Mucosa of stomach (tissue), 1 donor: ENCODE results near the gene KRT6B.
"Not testable (repeated sequence)": the region's sequence is repeated elsewhere in the genome, so short reads cannot be mapped to it uniquely, and the experiment has no call there.

Experiments used
- H3K27me3 ChIP-seq: one replicate; pipeline ENCODE4 v1.7.0; 2013; ENCODE audit warnings: mild to moderate bottlenecking, low read length; ENCODE audit not compliant: control insufficient read depth, insufficient read depth
- H3K36me3 ChIP-seq: one replicate; pipeline ENCODE4 v1.7.0; 2013; ENCODE audit warnings: low read length; ENCODE audit not compliant: control insufficient read depth, insufficient read depth
- H3K4me1 ChIP-seq: one replicate; pipeline ENCODE4 v1.7.0; 2013; ENCODE audit warnings: mild to moderate bottlenecking, low read length; ENCODE audit not compliant: control insufficient read depth, insufficient read depth
- H3K4me3 ChIP-seq: one replicate; pipeline ENCODE4 v1.7.0; 2013; ENCODE audit warnings: low read length
- H3K9ac ChIP-seq: one replicate; pipeline ENCODE4 v1.7.0; 2013; ENCODE audit warnings: mild to moderate bottlenecking, low read length, moderate library complexity
- H3K9me3 ChIP-seq: one replicate; pipeline ENCODE4 v1.7.0; 2013; ENCODE audit warnings: mild to moderate bottlenecking, low read length, moderate library complexity; ENCODE audit not compliant: control insufficient read depth
- donor health status: Pancreatic carcinoma.

Gene KRT6B

GRCh38 chr12:52492405-52492804 is 40.5 kb upstream of the KRT6B start:
- not testable (repeated sequence) for H3K9ac ChIP-seq, H3K4me1 ChIP-seq, H3K4me3 ChIP-seq, H3K36me3 ChIP-seq, H3K27me3 ChIP-seq, H3K9me3 ChIP-seq

DNA sequence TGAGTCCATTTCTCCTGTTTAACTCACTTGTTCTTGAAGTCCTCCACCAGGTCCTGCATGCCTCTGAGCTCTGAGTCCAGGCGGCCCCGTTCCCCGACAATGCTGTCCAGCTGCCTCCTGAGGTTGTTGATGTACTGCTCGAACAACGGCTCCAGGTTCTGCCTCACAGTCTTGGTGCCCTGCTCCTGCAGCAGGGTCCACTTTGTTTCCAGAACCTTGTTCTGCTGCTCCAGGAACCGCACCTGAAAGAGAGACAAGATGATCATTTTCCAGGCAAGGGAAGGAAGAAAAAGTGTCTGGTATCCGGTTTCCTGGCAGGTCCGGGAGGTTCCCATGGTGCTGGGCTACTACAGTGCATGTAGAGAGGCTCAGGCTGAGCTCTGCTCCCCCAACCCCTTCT is 39.5 kb upstream of the KRT6B start:
- H3K36me3 ChIP-seq, H3K9me3 ChIP-seq, H3K27me3 ChIP-seq, H3K4me1 ChIP-seq, H3K9ac ChIP-seq, H3K4me3 ChIP-seq: not testable (repeated sequence)

GRCh38 chr12:52488736-52489135 is 36.8 kb upstream of the KRT6B start:
- Histone ChIP-seq H3K9ac (no peak overlapping the region), H3K27me3 (no peaks in the 10 kb centered on the region), H3K36me3 (no peaks in the 10 kb centered on the region), H3K9me3 (no peaks in the 10 kb centered on the region), H3K4me3 (no peak overlapping the region), H3K4me1 (no peaks in the 10 kb centered on the region)

DNA sequence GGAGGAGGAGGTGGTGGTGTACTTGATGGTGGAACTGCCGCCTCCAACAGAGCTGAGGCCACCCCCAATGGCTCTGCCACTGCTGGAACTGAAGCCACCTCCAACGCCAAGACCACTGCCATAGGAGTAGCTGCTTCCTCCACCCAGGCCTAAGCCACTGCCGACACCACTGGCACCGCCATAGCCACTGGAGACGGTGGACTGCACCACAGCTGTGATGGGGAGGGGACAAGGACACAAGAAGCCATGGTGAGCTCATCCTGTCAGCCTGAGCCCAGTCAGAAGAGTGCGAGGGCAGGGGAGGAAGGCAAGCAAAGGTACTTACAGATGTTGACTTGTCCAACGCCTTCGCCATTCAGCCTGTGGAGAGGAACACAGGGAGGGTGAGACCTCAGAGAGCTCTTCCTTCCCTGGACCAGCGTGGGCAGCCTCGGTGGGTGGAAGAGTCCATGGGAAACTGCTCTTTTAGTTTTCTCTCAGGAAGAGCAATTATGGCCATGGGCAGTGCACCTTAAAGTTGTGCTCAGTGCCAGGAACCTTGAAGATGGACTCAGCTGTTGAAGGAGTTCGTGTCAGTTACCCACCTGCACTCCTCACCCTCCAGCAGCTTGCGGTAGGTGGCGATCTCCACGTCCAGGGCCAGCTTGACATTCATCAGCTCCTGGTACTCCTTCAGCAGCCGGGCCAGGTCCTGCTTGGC is 35.9 kb upstream of the KRT6B start:
- not testable (repeated sequence) for H3K9ac ChIP-seq, H3K36me3 ChIP-seq, H3K4me1 ChIP-seq, H3K9me3 ChIP-seq, H3K4me3 ChIP-seq, H3K27me3 ChIP-seq

DNA sequence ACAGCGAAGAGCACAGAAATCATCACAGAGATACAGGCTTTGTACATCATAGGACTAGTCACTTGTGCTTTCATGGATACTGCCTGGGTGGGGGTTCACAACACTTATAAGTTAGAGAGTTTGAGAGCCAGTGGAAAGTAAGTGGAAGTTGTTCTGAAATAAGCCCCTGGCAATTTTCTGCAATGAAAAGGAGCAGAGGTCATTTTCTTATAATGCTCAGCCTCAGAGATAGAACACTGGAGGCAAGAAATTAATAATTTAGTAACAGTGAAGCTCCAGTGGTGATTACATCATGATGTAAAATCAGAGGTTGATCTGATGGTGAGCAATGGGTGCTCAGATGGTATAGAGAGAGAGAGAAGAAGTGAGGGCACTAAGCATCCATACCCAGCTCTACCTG is 35.3 kb upstream of the KRT6B start:
- Histone ChIP-seq H3K4me1 (no peaks in the 10 kb centered on the region), H3K4me3 (no peak overlapping the region), H3K36me3 (no peaks in the 10 kb centered on the region), H3K27me3 (no peaks in the 10 kb centered on the region), H3K9ac (no peak overlapping the region), H3K9me3 (no peaks in the 10 kb centered on the region)

DNA sequence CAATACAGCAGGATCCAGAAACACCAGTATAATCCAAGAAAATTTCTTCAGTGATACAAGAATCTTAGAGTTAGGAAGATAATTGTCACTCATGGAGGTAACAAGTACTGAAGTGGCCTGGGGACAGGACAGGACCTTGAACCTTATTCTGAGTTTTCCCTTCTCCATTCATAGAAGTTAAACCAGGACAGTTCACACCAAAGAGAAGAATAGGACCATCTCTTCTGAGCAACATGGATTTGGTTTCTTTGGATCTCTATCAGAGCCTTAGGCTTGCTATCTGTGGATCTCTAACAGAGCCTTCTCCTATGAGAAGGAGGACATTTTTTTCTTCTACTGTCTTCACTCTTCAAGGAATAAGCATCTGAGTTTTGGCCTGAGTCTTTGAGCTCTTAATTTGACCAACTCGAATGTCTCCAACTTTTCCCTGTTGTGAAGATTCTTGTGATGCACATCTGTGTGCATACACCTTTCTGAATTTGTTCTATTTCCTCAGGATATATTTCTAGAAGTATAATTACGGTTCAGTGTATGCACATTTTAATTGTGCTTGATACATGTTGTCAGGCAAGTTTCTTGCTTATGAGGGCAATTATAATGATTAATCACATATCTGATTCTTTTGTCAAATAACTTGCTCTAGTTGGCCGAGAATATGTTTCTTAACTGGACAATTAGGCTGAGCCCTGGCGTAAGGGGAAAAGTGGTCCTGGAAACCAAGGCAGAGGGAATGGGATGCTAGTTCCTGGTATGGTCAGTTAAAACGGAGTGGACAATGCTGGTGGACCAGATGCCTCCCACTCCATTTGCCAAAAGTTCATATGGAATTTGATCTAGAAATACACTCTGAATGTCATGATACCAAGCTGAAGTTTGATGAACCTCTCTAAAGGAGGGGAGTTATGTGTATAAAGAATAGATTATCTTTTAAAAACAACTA is 34.5 kb upstream of the KRT6B start:
- H3K27me3 ChIP-seq = no peaks in the 10 kb centered on the region
- H3K9ac ChIP-seq = no peak overlapping the region
- no peak overlapping the region for H3K4me3 ChIP-seq
- no peaks in the 10 kb centered on the region for H3K36me3 ChIP-seq
- H3K9me3 ChIP-seq = no peaks in the 10 kb centered on the region
- H3K4me1 ChIP-seq = no peaks in the 10 kb centered on the region

DNA sequence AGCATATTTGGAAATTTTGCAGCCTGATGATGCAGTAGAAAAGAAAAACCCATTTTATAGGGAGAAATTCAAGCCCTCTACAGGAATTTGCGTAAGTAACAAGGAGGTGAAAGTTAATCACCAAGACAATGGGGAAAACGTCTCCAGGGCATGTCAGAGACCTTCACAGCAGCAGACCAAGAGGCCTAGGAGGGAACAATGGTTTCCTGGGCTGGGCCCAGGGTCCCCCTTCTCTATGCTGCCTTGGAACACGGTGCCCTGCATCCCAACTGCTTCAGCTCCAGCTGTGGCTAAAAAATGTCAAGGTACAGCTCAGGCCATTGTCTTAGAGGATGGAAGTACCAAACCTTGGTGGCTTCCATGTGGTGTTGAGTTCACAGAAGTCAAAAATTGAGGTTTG is 28.1 kb upstream of the KRT6B start:
- Histone ChIP-seq H3K9me3 (no peaks in the 10 kb centered on the region), H3K9ac (no peak overlapping the region), H3K4me1 (no peaks in the 10 kb centered on the region), H3K36me3 (no peaks in the 10 kb centered on the region), H3K4me3 (no peak overlapping the region), H3K27me3 (no peaks in the 10 kb centered on the region)

DNA sequence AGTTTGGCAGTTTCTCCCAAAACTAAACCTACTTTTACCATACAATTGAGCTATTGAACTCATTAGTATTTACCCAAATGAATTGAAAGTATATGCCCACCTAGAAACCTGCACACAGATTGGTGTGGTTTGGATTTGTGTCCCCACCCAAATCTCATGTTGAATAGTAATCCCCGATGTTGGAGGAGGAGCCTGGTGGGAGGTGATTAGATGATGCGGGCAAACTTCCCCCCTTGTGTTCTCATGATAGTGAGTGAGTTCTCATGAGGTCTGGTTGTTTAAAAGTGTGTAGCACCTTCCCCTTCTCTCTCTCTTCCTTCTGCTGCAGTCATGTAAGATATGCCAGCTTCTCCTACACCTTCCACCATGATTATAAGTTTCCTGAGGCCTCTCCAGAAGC is 25.7 kb upstream of the KRT6B start:
- Histone ChIP-seq H3K4me1 (no peaks in the 10 kb centered on the region), H3K4me3 (no peak overlapping the region), H3K9ac (no peak overlapping the region), H3K9me3 (no peaks in the 10 kb centered on the region), H3K36me3 (no peaks in the 10 kb centered on the region), H3K27me3 (no peaks in the 10 kb centered on the region)

DNA sequence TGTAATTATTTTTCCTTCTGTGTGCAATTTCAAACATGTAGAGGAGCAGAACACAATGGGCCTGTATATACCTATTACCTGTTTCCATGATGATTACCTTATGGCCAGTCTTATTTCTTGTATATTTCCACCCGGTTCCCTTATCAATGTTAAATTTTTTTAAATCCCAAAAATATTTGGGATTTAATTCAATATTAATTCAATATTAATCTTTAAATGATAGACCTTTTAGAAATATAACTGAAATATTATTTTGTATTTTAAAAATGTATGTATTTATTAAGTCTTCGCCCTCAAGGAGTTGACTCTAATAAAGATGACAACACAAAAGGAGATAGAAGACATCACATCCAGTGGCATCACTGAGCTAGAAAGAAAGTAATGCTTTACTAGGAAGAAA is 22.3 kb upstream of the KRT6B start:
- H3K9me3 ChIP-seq = no peaks in the 10 kb centered on the region
- no peak overlapping the region for H3K4me3 ChIP-seq
- H3K27me3 ChIP-seq = no peaks in the 10 kb centered on the region
- H3K36me3 ChIP-seq = no peaks in the 10 kb centered on the region
- no peak overlapping the region for H3K9ac ChIP-seq
- no peaks in the 10 kb centered on the region for H3K4me1 ChIP-seq

- Histone ChIP-seq H3K27me3 (no peaks in the 10 kb centered on the region), H3K4me3 (no peak within 1 kb of the TSS), H3K36me3 (no peaks in the 10 kb centered on the region), H3K4me1 (no peaks in the 10 kb centered on the region), H3K9ac (no peak within 1 kb of the TSS), H3K9me3 (no peaks in the 10 kb centered on the region)
Measured at GRCh38 chr12:52473768-52474167, 21.8 kb upstream of the KRT6B start, which contains the start of gene KRT6C. TSS of gene KRT6C (minus strand) at chr12:52473805. CDS start at chr12:52473737, 68 bp downstream.

DNA sequence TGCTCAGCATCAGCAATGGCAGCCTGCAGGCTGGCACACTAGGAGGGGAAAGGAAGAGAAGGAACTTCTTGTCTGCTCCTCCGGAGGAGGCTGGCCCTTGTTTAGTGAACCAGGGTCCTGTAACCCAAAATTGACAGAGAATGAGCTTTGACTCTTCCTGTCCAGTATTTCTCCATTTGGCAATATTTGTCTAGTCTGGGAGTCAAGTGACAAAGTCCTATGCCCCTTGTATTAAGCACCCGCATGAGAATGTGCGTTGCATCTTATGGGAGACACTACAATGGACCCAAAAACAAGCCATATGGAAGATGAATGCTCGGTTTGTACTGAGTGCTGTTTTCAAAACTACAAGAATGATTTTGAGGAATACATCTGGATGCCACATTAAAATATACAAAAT is 17.9 kb upstream of the KRT6B start:
- Histone ChIP-seq H3K9me3 (no peaks in the 10 kb centered on the region), H3K27me3 (no peaks in the 10 kb centered on the region), H3K9ac (no peak overlapping the region)

DNA sequence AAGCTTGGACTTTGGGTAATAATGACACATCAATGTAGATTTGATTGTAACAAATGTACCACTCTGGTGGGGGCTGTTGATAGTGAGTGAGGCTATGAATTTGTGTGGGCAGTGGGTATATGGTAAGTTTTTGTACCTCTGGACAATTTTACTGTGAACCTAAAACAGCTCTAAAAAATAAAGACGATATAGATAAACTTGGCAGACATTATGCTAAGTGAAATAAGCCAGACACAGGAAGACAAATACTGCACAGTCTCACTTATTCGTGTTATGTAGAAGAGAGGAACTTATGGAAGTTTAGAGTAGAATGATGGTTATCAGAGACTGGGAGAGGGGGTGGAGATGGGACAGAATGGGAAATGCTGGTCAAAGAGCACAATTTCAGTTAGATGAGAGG is 13.0 kb upstream of the KRT6B start:
- H3K27me3 ChIP-seq = no peaks in the 10 kb centered on the region
- no peak overlapping the region for H3K4me3 ChIP-seq
- H3K4me1 ChIP-seq = no peaks in the 10 kb centered on the region
- H3K9ac ChIP-seq = no peak overlapping the region
- no peaks in the 10 kb centered on the region for H3K9me3 ChIP-seq
- H3K36me3 ChIP-seq = no peaks in the 10 kb centered on the region

More for the DNA sequence above, 17.9 kb upstream of the KRT6B start:
- Histone ChIP-seq H3K4me3 (no peak overlapping the region), H3K36me3 (no peaks in the 10 kb centered on the region), H3K4me1 (no peaks in the 10 kb centered on the region)
